Right atrium auricular region (tissue), 2 donors: ENCODE measurements around the gene PLEKHG7. TPM values are rescaled to one million over a fixed set of nuclear protein-coding genes. Genes with fewer than 3 reads are reported as not detected.

Source experiments
- DNase-seq: peaks from one replicate; pipeline ENCODE4 v3.0.0-alpha.2; 2019; ENCODE audit warnings: low spot score
- H3K27ac ChIP-seq, 2 donors: fragments of 200-600 bp; sonication (generic); 1 replicate in 1 of 2; 2 replicates in 1 of 2; pipeline ENCODE4 v1.5.1; 2016 to 2019
- H3K27me3 ChIP-seq, 2 donors: fragments of 200-600 bp; sonication (generic); one replicate each; pipeline versions ENCODE4 v1.5.1 to v1.6.0; 2017 to 2019
- H3K36me3 ChIP-seq: fragments of 200-600 bp; sonication (generic); one replicate; pipeline ENCODE4 v1.5.1; 2016
- H3K4me1 ChIP-seq, 2 donors: fragments of 200-600 bp; sonication (generic); one replicate each; pipeline versions ENCODE4 v1.5.1 to v1.6.0; 2017 to 2019
- H3K4me3 ChIP-seq, 2 donors: fragments of 200-600 bp; sonication (generic); 1 replicate in 1 of 2; 2 replicates in 1 of 2; pipeline ENCODE4 v1.5.1; 2017 to 2019; ENCODE audit warnings: mild to moderate bottlenecking in 1 of 2, moderate library complexity in 1 of 2
- H3K9me3 ChIP-seq, 2 donors: fragments of 200-600 bp; sonication (generic); one replicate each; pipeline ENCODE4 v1.5.1; 2019
- total RNA-seq, 2 donors: library from RNA; depleted of rRNA; stranded (reverse); fragments of >200 nt; gene quantifications; one replicate each; pipeline ENCODE4 v1.1.0, GENCODE V29; 2016
- TF ChIP-seq, protein P1 (sequence below), 2 donors: fragments of 200-600 bp; sonication (generic); IDR thresholded peaks; one replicate each; pipeline ENCODE4 v1.5.1; 2019; ENCODE audit warnings: antibody characterized with exemption in 2 of 2

PLEKHG7 gene
- total RNA-seq, 2 donors from 2014 or later = not detected

- H3K4me3 ChIP-seq = no peak overlapping the region
- H3K4me1 ChIP-seq = no peaks in the 10 kb centered on the region
- TF ChIP-seq, protein P1, sequence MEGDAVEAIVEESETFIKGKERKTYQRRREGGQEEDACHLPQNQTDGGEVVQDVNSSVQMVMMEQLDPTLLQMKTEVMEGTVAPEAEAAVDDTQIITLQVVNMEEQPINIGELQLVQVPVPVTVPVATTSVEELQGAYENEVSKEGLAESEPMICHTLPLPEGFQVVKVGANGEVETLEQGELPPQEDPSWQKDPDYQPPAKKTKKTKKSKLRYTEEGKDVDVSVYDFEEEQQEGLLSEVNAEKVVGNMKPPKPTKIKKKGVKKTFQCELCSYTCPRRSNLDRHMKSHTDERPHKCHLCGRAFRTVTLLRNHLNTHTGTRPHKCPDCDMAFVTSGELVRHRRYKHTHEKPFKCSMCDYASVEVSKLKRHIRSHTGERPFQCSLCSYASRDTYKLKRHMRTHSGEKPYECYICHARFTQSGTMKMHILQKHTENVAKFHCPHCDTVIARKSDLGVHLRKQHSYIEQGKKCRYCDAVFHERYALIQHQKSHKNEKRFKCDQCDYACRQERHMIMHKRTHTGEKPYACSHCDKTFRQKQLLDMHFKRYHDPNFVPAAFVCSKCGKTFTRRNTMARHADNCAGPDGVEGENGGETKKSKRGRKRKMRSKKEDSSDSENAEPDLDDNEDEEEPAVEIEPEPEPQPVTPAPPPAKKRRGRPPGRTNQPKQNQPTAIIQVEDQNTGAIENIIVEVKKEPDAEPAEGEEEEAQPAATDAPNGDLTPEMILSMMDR (IDR thresholded peaks at IDR 0.05) = no peak
- peaks cover 0 to 3% of the 10 kb centered on the region in 2 donors for H3K9me3 ChIP-seq
- H3K27me3 ChIP-seq = no peaks in the 10 kb centered on the region
- H3K36me3 ChIP-seq = peaks cover 33% of the 10 kb centered on the region
- no peak for DNase-seq
- H3K27ac ChIP-seq = no peak overlapping the region
Observed at GRCh38 chr12:92796650-92797049, 93.9 kb downstream of the PLEKHG7 start.

GRCh38 chr12:92802906-92803305 lies 100.1 kb downstream of the PLEKHG7 start:
- DNase-seq = no peak
- Histone ChIP-seq H3K27me3 (no peaks in the 10 kb centered on the region), H3K4me3 (no peak overlapping the region), H3K9me3 (peaks cover 0 to 7% of the 10 kb centered on the region in 2 donors), H3K27ac (no peak overlapping the region), H3K36me3 (peaks cover 39% of the 10 kb centered on the region), H3K4me1 (peaks cover 0 to 4% of the 10 kb centered on the region in 2 donors)
- TF ChIP-seq, protein P1 (IDR thresholded peaks at IDR 0.05) = no peak

GRCh38 chr12:92803903-92804302 lies 101.1 kb downstream of the PLEKHG7 start:
- TF ChIP-seq, protein P1 (IDR thresholded peaks at IDR 0.05) = no peak
- no peak for DNase-seq
- Histone ChIP-seq H3K27me3 (no peaks in the 10 kb centered on the region), H3K4me3 (no peak overlapping the region), H3K4me1 (peaks cover 0 to 4% of the 10 kb centered on the region in 2 donors), H3K36me3 (peaks cover 29% of the 10 kb centered on the region), H3K9me3 (peaks cover 0 to 7% of the 10 kb centered on the region in 2 donors), H3K27ac (no peak overlapping the region)

DNA sequence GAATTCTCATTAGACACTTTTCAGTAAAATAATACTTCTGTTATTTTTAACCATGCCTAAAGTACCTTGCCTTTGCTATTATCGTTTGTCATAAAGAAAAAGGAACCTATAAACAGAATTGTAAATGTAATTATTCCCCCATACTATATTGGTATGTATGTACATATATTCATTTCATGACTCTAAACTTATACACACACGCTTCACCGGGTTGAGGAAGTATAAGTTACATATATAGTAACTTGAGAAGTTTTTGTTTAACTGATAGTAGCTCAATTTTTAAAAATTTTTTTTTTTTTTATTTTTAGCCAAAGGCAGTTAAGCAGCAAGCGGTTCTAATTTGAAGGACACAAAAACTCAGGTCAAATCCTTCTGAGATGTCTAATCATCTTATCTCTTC lies 107.6 kb downstream of the PLEKHG7 start:
- DNase-seq = no peak
- H3K27me3 ChIP-seq = no peaks in the 10 kb centered on the region
- H3K9me3 ChIP-seq = peaks cover 0 to 7% of the 10 kb centered on the region in 2 donors
- H3K4me1 ChIP-seq = no peaks in the 10 kb centered on the region
- TF ChIP-seq, protein P1 (IDR thresholded peaks at IDR 0.05) = no peak
- H3K4me3 ChIP-seq = no peak overlapping the region
- H3K27ac ChIP-seq = no peak overlapping the region
- H3K36me3 ChIP-seq = peaks cover 27% of the 10 kb centered on the region

DNA sequence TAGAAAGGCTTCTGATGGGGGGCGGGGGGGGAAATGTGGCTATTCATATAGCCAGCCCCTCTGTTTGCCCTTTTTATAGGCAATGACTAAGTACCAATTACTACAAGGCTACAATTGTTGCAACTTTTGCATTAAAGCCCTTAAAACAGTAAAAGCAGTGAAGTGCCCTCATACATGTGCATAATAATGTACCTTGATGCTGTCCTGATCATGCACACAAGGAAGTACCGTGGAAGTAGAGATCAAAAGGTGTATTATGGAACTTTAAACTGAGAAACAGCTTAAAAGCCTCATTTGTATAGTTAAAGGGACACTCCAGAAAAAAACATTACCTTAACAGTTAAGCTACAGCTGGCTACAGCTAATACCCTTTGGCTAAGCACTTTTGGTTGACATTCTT lies 111.8 kb downstream of the PLEKHG7 start:
- Histone ChIP-seq H3K36me3 (peaks cover 26% of the 10 kb centered on the region), H3K4me3 (no peak overlapping the region), H3K9me3 (no peaks in the 10 kb centered on the region), H3K27me3 (no peaks in the 10 kb centered on the region), H3K27ac (no peak overlapping the region), H3K4me1 (no peaks in the 10 kb centered on the region)
- DNase-seq = no peak
- TF ChIP-seq, protein P1 (IDR thresholded peaks at IDR 0.05) = no peak

GRCh38 chr12:92821142-92821541 lies 118.4 kb downstream of the PLEKHG7 start:
- Histone ChIP-seq H3K36me3 (peaks cover 18% of the 10 kb centered on the region), H3K4me3 (no peak overlapping the region), H3K27ac (no peak overlapping the region), H3K9me3 (no peaks in the 10 kb centered on the region), H3K27me3 (no peaks in the 10 kb centered on the region), H3K4me1 (no peaks in the 10 kb centered on the region)
- DNase-seq = no peak
- TF ChIP-seq, protein P1 (IDR thresholded peaks at IDR 0.05) = no peak
